ENCODE data around the gene FBXO48.

- TF ChIP-seq CTCF (IDR thresholded peaks at IDR 0.05; ENCODE audit: control extremely low read depth in 1 of 3, insufficient read depth in 1 of 3, low read depth in 1 of 3, low read length in 3 of 3), result no peak
- no peak for TF ChIP-seq POLR2A (IDR thresholded peaks at IDR 0.05; ENCODE audit: control extremely low read depth in 1 of 2, low read depth in 2 of 2, low read length in 2 of 2)
- no peak for TF ChIP-seq E2F6 (IDR thresholded peaks at IDR 0.05)
- no peak for TF ChIP-seq SUZ12 (IDR thresholded peaks at IDR 0.05; ENCODE audit: low read length)
- TF ChIP-seq EZH2 (IDR thresholded peaks at IDR 0.05; ENCODE audit: low read depth, low read length, severe bottlenecking), result no peak
- TF ChIP-seq, protein P1, sequence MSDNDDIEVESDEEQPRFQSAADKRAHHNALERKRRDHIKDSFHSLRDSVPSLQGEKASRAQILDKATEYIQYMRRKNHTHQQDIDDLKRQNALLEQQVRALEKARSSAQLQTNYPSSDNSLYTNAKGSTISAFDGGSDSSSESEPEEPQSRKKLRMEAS (IDR thresholded peaks at IDR 0.05), result no peak
- no peak for TF ChIP-seq EP300 (IDR thresholded peaks at IDR 0.05; ENCODE audit: borderline replicate concordance in 1 of 2, low read depth in 2 of 2, low read length in 2 of 2)
- TF ChIP-seq BCL11A (IDR thresholded peaks at IDR 0.05; ENCODE audit: low read depth in 2 of 2, low read length in 2 of 2), result no peak
- TF ChIP-seq ZNF274 (IDR thresholded peaks at IDR 0.05; ENCODE audit: borderline replicate concordance, extremely low read depth, low read length), result no peak
- no peak for TF ChIP-seq TAF1 (IDR thresholded peaks at IDR 0.05; ENCODE audit: low read depth, low read length)
- TF ChIP-seq FOSL1 (IDR thresholded peaks at IDR 0.05; ENCODE audit: insufficient read depth, low read depth, low read length), result no peak
These were observed 41.6 kb downstream of the FBXO48 start for GRCh38 chr2:68425503-68425902.
